C1 segment of cervical spinal cord (tissue), 14 donors: ENCODE measurements around the gene MTMR12.

Experiments used
- DNase-seq, 14 donors: peaks; one replicate each; lab custom pipeline; 2025; lab: John Stamatoyannopoulos, UW

MTMR12 gene

DNA sequence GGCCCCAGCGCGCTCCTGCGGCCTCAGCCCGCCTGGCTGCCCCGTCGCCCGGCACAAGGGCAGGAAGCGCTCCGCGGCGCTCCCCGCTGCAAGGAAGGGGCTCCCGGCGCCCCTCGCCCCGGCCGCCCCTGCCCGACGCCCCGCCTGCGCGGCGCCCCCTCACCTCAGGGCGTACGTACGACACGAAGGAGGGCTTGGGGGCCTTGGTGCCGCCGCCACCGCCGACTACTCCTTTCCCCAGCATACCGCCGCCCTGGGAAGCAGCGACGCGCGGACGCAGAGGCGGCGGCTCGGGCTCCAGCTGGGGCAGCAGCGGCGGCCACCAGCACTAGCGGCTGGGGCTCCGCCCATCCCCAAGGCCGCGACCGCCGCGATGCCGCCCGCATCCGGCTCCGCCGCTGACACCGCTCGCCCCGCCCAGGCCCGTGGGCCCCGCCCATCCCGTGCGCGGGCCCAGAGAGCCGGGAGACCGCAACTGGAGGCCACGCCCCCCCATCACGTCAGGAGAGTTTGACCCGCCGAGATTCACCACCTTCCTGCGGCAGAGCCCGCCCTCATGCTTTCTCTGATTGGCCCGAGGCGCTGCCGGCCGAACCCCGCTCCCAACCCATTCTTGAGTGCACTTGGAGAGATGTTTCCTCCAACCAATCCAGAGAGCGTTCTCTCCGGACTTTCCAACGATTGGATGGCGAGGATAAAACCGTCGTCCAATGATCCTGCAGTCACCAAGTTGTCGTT, at the start of gene MTMR12:
Gene MTMR12 (minus strand): TSS at position 345 of the 738 bp plus-strand sequence. CDS start 101 bp downstream, at position 244.
- peak; percentile 87 to 99 (median 98) for DNase-seq

DNA sequence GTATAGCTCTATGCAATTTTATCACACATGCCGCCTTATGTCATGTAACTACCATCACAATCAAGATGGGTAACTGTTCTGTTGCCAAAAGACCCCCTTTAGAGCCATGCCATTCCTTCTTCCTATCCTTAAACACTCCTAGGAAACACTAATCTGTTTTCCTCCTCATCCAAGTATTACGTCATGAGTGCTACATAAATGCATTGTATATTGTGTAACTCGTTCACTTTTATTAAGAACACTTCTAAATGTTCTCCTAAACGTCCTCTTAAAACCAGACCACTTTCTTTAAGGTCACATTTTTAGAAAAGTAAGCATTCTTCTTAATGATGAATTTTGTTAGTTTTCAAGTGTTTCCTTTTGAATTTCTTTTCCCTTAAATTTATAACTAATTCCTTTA, 49.8 kb upstream of the MTMR12 start:
- no peak for DNase-seq

- no peak for DNase-seq
These were observed 48.2 kb upstream of the MTMR12 start for GRCh38 chr5:32360906-32361305.

GRCh38 chr5:32358611-32359010, 45.9 kb upstream of the MTMR12 start:
- DNase-seq = no peak

DNA sequence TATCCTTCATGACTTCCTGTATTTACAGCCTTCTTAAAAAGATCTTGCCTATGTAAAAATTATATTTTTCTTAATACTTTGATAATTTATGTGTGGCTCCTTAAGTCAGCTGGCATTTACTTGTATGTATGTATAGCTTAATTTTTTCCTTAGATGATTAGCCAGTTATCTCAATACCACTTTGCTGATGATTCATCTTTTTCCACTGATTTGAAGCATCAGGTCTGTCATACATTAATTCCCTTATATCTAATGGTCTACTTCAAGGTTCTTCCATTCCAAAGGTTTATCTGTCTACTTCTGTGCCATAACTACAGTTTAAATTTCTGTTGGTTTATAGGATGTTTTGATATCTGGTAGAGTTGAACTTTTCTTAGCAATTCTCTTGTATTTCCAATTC, 44.9 kb upstream of the MTMR12 start:
- DNase-seq = no peak

- DNase-seq = no peak
These were observed 42.9 kb upstream of the MTMR12 start for GRCh38 chr5:32355686-32356085.

DNA sequence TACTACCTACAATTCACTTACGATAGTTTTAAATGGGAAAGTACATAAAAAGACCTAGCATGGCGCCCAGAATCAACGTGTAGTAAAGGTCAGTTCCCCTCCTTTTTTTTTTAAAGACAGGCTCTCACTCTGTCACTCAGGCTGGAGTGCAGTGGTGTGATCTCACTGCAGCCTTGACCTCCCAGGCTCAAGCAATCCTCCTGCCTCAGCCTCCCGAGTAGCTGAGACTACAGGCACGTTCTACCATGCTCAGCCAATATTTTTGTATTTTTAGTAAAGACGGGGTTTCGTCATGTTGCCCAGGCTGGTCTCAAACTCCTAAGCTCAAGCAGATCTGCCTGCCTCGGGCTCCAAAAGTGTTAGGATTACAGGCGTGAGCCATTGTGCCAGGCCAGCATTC, 40.7 kb upstream of the MTMR12 start:
- no peak for DNase-seq

DNA sequence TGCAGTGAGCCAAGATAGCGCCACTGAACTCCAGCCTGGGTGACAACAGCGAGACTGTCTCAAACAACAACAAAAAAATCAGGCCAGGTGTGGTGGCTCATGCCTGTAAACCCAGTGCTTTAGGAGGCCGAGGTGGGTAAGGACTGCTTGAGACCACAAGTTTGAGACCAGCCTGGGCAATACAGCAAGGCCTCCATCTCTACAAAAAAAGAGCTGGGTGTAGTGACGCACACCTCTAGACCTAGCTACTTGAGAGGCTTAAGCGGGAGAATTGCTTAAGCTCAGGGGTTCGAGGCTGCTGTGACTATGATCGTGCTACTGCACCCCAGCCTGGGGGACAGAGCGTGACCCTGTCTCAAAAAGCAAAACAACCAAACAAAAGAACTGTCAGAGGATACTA, 39.9 kb upstream of the MTMR12 start:
- DNase-seq = no peak

- DNase-seq = no peak
These were observed 34.1 kb upstream of the MTMR12 start for GRCh38 chr5:32346869-32347268.

- peak in 1 of 14 donors; percentile 16 for DNase-seq
These were observed 30.4 kb upstream of the MTMR12 start for GRCh38 chr5:32343058-32343672.

DNA sequence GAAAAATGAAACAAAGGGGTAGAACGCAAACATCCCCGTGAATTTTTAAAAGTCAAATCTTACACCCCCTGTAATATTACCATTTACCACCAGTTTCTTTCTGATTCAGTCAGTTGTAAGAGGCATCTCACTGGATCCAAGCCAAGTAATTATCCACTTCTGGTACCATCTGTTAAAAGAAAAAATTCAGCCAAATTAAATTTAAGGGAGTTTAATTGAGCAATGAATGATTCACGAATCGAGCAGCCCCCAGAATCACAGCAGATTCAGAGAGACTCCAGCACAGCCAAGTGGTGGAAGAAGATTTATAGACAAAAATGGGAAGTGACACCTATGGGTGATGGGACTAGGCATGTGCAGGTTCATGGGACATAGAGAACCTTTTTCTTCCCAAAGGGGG, 29.9 kb upstream of the MTMR12 start:
- no peak for DNase-seq

DNA sequence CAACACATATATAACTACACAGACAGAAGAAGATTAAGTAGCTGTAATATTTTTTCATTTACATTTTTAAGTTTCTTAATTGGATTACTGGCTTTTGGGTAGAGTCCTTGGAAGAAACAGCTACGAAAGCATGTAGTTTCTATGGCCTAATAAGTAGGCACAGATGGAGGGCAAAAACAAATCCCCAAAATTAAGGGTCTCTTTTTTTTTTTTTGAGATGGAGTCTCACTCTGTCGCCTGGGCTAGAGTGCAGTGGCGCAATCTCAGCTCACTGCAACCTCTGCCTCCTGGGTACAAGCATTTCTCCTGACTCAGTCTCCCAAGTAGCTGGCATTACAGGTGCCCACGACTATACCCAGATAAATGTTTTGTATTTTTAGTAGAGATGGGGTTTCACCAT, 27.1 kb upstream of the MTMR12 start:
- DNase-seq = no peak

- DNase-seq = no peak
These were observed 26.5 kb upstream of the MTMR12 start for GRCh38 chr5:32339198-32339597.

GRCh38 chr5:32332966-32333365, 20.2 kb upstream of the MTMR12 start:
- no peak for DNase-seq

- DNase-seq = no peak
These were observed 19.6 kb upstream of the MTMR12 start for GRCh38 chr5:32332361-32332760.

DNA sequence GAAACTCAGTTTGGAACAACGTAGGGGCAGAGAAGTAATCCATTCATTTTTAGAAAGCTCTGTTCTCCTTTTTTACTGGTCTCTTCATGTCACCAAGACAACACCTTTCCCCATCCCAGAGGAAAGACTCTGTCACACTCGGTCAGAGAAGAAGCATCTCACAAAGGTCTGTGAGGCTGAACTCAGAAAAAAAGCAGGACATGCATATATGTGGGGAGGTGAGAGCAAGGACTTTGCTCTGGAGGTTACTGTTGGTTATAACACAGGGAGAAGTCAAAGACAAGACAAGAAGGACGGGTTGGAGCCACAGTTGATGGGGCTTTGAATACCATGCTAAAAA, 19.2 kb upstream of the MTMR12 start:
- DNase-seq = no peak

DNA sequence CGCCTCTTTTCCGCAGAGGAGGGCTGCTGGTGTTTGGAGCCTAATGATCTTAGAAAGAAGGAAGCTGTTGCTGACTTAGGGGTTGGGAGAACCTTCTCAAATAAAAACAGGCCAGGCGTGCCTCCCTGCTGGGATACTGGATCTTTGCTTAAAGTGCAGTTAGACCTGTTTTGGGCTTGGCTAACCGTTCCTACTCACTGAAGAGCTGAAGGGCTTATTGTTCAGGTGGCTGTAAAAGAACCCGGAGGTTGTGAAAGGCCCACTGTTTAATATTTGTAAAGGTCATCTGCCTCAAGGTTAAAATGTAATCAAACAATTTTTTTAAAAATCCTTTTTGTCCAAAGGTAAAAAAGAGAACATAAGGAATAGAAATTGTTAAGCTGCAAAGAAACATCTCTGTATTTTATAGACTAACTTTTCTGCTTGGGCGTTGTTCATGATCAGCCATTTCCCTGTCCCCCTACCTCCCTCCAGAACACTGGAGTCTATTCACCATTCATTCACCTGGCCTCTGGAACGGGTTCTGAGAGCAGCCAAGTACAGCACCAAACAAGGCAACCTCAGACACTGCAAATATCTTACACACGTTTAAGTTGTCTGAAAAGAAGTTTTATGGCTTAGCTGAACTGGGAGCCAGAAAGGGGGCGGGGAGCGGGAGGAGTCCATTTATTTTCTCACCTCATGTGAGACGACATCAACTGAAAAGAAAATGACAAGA, 18.6 kb upstream of the MTMR12 start:
- DNase-seq = no peak

GRCh38 chr5:32330126-32330971, 17.6 kb upstream of the MTMR12 start:
- no peak for DNase-seq

- DNase-seq = peak in 10 of 14 donors; percentile 4 to 49 (median 18)
These were observed 16.7 kb upstream of the MTMR12 start for GRCh38 chr5:32329395-32329834.

- DNase-seq = no peak
These were observed 13.6 kb upstream of the MTMR12 start for GRCh38 chr5:32326216-32326772.

GRCh38 chr5:32325616-32326015, 12.9 kb upstream of the MTMR12 start:
- DNase-seq = no peak

- DNase-seq = no peak
These were observed 12.3 kb upstream of the MTMR12 start for GRCh38 chr5:32325062-32325461.
